GM10266 (cell line): Measurements from ENCODE around the gene EBPL.
"Not testable (repeated sequence)": the region's sequence is repeated elsewhere in the genome, so short reads cannot be mapped to it uniquely, and the experiment has no call there.

Source experiments
- DNase-seq: peaks from one replicate; pipeline ENCODE4 v3.0.0; 2012; ENCODE audit errors: extremely low spot score
- CTCF ChIP-seq: IDR thresholded peaks from 2 replicates; pipeline ENCODE4 v1.5.1; 2012; ENCODE audit warnings: mild to moderate bottlenecking, low read depth; ENCODE audit not compliant: control insufficient read depth, insufficient read depth; ENCODE audit errors: missing control alignments

The EBPL gene

GRCh38 chr13:49615836-49616675 is 75.2 kb downstream of the EBPL start:
- no peak for TF ChIP-seq CTCF
- no peak for DNase-seq

- not testable (repeated sequence) for DNase-seq
These were observed 79.2 kb downstream of the EBPL start for GRCh38 chr13:49612042-49612441.
